ENCODE measurements around the gene YAF2. TPM values are rescaled to one million over a fixed set of nuclear protein-coding genes. Genes with fewer than 3 reads are reported as not detected.

Gene YAF2
- total RNA-seq, 1 donor from 2014 or later, result 29.6 TPM

GRCh38 chr12:42178101-42178500 is 59.9 kb downstream of the YAF2 start:
- no peak overlapping the region for H3K4me3 Mint-ChIP-seq (ENCODE audit: unreplicated experiment)
- TF ChIP-seq, protein P1, sequence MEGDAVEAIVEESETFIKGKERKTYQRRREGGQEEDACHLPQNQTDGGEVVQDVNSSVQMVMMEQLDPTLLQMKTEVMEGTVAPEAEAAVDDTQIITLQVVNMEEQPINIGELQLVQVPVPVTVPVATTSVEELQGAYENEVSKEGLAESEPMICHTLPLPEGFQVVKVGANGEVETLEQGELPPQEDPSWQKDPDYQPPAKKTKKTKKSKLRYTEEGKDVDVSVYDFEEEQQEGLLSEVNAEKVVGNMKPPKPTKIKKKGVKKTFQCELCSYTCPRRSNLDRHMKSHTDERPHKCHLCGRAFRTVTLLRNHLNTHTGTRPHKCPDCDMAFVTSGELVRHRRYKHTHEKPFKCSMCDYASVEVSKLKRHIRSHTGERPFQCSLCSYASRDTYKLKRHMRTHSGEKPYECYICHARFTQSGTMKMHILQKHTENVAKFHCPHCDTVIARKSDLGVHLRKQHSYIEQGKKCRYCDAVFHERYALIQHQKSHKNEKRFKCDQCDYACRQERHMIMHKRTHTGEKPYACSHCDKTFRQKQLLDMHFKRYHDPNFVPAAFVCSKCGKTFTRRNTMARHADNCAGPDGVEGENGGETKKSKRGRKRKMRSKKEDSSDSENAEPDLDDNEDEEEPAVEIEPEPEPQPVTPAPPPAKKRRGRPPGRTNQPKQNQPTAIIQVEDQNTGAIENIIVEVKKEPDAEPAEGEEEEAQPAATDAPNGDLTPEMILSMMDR (IDR thresholded peaks at IDR 0.05), result no peak
- peaks cover 2% of the 10 kb centered on the region for H3K4me1 Mint-ChIP-seq (ENCODE audit: unreplicated experiment)
- peaks cover 8% of the 10 kb centered on the region for H3K9me3 Mint-ChIP-seq (ENCODE audit: unreplicated experiment)
- peaks cover 29% of the 10 kb centered on the region for H3K36me3 Mint-ChIP-seq (ENCODE audit: unreplicated experiment)
- no peaks in the 10 kb centered on the region for H3K27me3 Mint-ChIP-seq (ENCODE audit: unreplicated experiment)
- DNase-seq (ENCODE audit: extremely low spot score, unreplicated experiment), result no peak
- no peak overlapping the region for H3K27ac Mint-ChIP-seq (ENCODE audit: unreplicated experiment)

- no peak for DNase-seq (ENCODE audit: extremely low spot score, unreplicated experiment)
- Mint-ChIP-seq H3K4me1 (ENCODE audit: unreplicated experiment) (peaks cover 5% of the 10 kb centered on the region), H3K27me3 (ENCODE audit: unreplicated experiment) (no peaks in the 10 kb centered on the region), H3K9me3 (ENCODE audit: unreplicated experiment) (peaks cover 8% of the 10 kb centered on the region), H3K36me3 (ENCODE audit: unreplicated experiment) (peaks cover 27% of the 10 kb centered on the region), H3K4me3 (ENCODE audit: unreplicated experiment) (no peak overlapping the region), H3K27ac (ENCODE audit: unreplicated experiment) (no peak overlapping the region)
- TF ChIP-seq, protein P1 (IDR thresholded peaks at IDR 0.05), result no peak
These were observed 63.1 kb downstream of the YAF2 start for GRCh38 chr12:42174978-42175377.

GRCh38 chr12:42173961-42174521 is 64.0 kb downstream of the YAF2 start:
- TF ChIP-seq, protein P1 (IDR thresholded peaks at IDR 0.05), result no peak
- Mint-ChIP-seq H3K27ac (ENCODE audit: unreplicated experiment) (no peak overlapping the region), H3K36me3 (ENCODE audit: unreplicated experiment) (peaks cover 29% of the 10 kb centered on the region), H3K9me3 (ENCODE audit: unreplicated experiment) (peaks cover 8% of the 10 kb centered on the region), H3K4me3 (ENCODE audit: unreplicated experiment) (no peak overlapping the region), H3K4me1 (ENCODE audit: unreplicated experiment) (peaks cover 5% of the 10 kb centered on the region), H3K27me3 (ENCODE audit: unreplicated experiment) (no peaks in the 10 kb centered on the region)
- DNase-seq (ENCODE audit: extremely low spot score, unreplicated experiment), result no peak

DNA sequence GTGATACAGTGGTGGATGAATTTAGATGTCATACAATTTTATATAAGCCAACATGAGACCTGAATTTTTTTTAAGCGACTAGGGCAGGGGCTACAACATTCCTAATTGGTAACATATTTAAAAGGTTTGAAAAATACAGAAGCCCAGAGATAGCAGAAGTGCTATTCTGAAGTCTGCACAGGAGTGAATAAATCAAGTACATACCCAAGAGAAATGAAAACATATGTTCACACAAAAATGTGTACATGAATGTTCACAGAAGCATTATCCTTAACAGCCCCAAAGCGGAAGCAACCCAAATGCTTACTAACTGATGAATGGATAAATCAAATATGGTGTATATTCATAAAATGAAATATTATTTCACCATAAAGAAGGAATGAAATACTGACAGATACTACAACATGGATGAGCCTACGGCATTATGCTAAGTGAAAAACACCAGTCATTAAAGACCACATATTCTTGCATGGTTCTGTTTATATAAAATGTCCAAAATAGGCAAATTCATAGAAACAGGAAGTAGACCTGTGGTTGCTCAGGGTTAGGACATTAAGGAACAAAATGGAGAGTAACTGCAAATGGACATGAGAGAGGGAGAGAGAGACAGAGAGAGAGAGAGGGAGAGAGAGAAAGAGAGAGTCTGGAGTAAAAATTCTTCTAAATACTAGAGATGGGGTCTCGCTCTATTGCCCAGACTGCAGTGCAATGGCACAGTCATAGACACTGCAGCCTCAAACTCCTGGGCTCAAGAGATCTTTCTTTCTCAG is 65.4 kb downstream of the YAF2 start:
- TF ChIP-seq, protein P1 (IDR thresholded peaks at IDR 0.05), result no peak
- no peaks in the 10 kb centered on the region for H3K27me3 Mint-ChIP-seq (ENCODE audit: unreplicated experiment)
- peaks cover 8% of the 10 kb centered on the region for H3K9me3 Mint-ChIP-seq (ENCODE audit: unreplicated experiment)
- peaks cover 5% of the 10 kb centered on the region for H3K4me1 Mint-ChIP-seq (ENCODE audit: unreplicated experiment)
- H3K27ac Mint-ChIP-seq (ENCODE audit: unreplicated experiment), result no peak overlapping the region
- no peak for DNase-seq (ENCODE audit: extremely low spot score, unreplicated experiment)
- no peak overlapping the region for H3K4me3 Mint-ChIP-seq (ENCODE audit: unreplicated experiment)
- peaks cover 30% of the 10 kb centered on the region for H3K36me3 Mint-ChIP-seq (ENCODE audit: unreplicated experiment)

- no peaks in the 10 kb centered on the region for H3K27me3 Mint-ChIP-seq (ENCODE audit: unreplicated experiment)
- no peak for DNase-seq (ENCODE audit: extremely low spot score, unreplicated experiment)
- no peak overlapping the region for H3K27ac Mint-ChIP-seq (ENCODE audit: unreplicated experiment)
- H3K9me3 Mint-ChIP-seq (ENCODE audit: unreplicated experiment), result no peaks in the 10 kb centered on the region
- H3K4me3 Mint-ChIP-seq (ENCODE audit: unreplicated experiment), result no peak overlapping the region
- peaks cover 6% of the 10 kb centered on the region for H3K4me1 Mint-ChIP-seq (ENCODE audit: unreplicated experiment)
- peaks cover 9% of the 10 kb centered on the region for H3K36me3 Mint-ChIP-seq (ENCODE audit: unreplicated experiment)
- TF ChIP-seq, protein P1 (IDR thresholded peaks at IDR 0.05), result no peak
These were observed 70.3 kb downstream of the YAF2 start for GRCh38 chr12:42167711-42168110.

Measured in osteocyte (in vitro differentiated cells).